GM21737 (cell line): ENCODE measurements around the gene GGA1.
A peak's percentile ranks its signal among the peaks of the same experiment; 100 is the strongest.

ENCODE experiments used
- ATAC-seq: cut with Tn5 transposase; IDR thresholded peaks from one replicate; pipeline ENCODE4 v1.9.1; 2021; ENCODE audit warnings: mild to moderate bottlenecking, moderate library complexity; ENCODE audit not compliant: unreplicated experiment

The GGA1 gene

DNA sequence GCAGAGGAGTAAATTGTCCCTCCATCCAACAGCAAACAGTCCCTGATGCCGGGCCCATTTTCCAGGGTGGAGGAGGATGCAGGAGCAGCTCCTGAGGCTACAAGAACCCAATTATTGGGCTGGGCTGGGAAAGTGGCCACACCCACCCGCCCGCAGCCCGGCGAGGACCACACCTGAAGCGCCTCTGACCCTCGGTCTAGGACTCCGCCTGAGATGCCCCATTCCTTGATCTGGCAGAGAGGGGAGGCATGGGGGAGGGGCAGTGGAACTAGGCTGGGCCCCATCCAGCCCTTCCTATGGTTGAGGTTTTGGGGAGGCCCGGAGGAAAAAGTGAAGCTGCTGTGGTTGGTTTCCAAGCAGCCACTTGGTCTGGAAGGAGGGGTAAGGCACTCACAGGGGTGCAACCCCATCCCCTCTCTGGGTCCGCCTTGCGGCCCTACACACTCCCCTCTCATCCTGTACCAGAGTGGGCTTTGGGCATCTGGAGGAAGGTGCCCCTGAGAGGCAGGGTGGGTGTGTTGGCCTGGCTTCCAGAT lies 64.4 kb downstream of the GGA1 start:
- ATAC-seq = no peak

DNA sequence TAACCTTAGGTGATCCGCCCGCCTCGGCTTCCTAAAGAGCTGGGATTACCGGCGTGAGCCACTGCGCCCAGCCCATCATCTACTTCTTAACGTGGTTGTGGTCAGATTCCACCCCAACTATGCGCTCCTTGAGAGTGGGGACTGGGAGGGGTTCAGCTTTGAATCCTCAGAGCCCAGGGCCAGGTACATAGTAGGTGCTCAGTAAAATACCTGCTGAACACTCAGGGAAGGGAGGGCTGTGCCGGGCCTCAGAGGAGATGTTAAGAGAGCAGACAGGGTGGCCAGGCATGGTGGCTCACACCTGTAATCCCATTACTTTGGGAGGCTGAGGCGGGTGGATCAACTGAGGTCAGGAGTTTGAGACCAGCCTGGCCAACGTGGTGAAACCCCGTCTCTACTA lies 65.6 kb downstream of the GGA1 start:
- no peak for ATAC-seq

DNA sequence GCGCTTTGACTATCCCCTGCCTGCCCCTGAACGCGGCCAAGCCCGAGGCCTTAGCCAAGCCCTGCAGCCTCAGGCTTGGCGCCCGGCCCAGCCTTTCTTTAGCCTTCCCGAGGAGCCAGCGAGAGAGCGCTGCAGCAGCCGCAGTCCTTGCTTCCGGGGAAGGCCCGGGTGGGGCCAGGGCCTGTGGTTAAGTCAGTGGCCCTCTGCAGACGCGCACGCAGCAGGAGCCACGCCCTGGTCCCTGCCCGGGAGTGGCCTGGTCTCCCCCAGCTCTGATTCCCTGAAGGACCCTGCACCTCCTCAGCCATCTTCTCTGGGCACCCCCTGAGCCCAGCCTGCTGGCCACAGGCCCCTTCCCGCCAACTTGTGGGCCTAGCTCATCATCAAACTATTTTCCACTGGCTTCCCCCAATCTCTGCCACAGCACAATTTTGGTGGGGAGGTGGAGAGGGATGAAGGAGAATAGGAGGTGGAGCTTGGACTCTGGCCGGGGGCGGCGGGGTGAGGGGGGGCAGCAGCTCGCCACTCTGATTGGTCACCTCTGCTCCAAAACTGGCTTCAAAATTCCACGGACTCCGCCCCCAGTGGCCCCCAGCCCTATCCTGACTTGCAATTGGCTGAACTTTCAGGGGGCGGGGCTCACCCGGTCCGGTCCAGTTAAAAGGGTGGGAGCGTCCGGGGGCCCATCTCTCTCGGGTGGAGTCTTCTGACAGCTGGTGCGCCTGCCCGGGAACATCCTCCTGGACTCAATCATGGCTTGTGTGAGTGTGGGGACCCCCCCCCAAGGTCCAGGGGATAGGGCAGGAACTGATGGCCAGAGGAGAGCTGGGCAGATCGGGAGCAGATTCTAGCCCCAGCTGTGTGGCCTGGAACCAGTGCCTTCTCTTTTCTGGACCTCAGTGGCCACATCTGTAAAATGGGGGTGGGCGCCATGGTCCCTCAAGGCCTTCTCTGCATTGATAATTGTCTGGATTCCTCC lies 66.6 kb downstream of the GGA1 start, which contains the start of gene LGALS1:
TSS of gene LGALS1 (plus strand) at position 686 of the 979 bp plus-strand sequence. CDS start at position 753, 67 bp downstream.
- ATAC-seq = peak; percentile 49

- ATAC-seq = peak; percentile 6
Measured at GRCh38 chr22:37675930-37676735, 67.5 kb downstream of the GGA1 start.

DNA sequence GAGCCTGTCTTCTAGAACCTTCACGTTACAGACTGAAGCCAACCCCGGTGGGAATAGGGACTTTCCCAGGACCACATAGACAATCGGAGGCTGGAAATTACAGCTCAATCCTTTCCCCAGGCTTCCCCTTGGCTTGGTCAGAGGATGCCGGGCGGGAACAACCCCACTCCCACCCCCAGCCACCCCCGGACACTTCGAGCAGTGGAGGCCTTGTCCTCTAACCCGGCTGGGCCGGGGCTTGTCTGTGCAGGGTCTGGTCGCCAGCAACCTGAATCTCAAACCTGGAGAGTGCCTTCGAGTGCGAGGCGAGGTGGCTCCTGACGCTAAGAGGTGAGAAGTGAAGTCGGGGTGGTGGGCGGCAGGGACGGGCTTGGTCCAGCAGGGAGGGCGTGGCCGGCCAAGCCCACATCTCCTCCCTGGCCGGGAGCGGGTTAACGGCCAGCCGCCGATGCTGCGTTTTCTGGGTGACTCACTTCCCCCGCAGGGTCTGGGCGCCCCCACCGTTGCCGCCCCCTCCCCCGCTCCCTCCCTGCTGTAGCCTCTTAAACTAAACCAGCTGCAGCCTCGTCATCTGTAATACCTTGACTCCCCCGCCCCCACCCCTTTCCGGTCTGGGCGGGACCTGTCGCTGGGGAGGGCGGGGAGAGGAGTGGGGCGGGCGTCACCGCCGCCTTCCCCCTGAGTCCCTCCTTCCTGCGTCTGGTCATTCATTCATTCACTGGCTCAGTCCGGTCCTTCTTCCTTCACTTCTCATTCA lies 68.3 kb downstream of the GGA1 start:
- ATAC-seq = peak; percentile 43

GRCh38 chr22:37677493-37677974 lies 68.9 kb downstream of the GGA1 start:
- peak; percentile 11 for ATAC-seq

DNA sequence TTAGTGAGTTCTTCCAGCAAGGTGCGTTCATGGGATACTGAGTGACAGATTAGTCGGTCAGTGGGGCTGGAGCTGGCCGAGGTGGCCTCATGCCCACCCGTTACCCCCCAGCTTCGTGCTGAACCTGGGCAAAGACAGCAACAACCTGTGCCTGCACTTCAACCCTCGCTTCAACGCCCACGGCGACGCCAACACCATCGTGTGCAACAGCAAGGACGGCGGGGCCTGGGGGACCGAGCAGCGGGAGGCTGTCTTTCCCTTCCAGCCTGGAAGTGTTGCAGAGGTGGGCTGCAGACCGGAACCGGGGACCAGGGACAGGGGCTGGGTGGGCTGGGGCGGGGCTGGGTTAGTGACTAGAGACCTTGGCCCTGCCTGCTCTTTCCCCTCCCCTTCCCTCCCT lies 69.7 kb downstream of the GGA1 start:
- no peak for ATAC-seq

GRCh38 chr22:37679670-37680069 lies 71.0 kb downstream of the GGA1 start:
- no peak for ATAC-seq

DNA sequence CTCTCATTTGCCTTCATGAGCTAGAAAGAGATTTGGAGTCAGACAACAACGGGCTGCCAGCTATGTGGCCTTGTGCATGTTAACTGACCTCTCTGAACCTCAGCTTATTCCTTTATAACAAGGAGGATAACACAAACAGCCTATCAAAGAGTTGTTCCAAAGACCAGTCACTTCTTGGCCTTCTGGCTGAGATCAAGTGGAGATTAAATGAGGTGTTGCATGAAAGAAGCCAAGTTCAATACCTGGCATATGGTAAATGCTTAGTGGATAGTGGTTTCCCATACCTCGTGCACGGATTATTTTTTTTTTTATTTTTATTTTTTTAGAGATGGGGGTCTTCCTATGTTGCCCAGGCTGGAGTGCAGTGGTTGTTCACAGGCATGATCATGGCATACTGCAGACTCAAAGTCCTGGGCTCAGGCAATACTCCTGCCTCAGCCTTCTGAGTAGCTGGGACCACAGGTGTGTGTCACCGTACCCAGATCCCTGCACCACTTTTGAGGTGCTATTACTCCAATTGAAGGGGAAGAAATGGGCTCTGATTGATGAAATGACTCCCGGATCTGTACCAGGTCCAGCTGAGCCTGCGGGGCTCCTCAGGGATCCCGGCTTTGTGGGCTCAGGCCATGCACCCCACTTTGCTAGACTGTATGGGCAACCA lies 71.7 kb downstream of the GGA1 start:
- no peak for ATAC-seq

DNA sequence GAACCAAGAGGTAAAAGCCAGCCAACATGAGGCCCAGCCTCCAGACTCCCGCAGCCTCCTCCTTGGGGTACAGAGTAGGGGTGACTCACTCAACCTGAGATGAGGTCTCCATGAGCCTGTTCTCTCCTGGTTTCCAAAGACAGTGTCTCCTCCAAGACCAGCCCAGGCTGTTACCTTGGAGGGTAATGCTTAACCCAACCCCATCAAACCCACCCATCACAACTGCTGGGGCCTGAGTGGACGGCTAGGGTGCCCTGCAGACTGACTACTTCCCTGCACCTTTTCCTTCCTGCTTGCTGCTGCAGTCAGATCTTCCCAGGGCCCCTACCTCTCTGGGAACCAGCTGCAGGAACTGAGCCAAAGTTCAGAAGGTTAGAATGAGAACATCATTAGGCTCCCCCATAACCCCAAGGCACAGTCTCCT lies 72.4 kb downstream of the GGA1 start:
- no peak for ATAC-seq

DNA sequence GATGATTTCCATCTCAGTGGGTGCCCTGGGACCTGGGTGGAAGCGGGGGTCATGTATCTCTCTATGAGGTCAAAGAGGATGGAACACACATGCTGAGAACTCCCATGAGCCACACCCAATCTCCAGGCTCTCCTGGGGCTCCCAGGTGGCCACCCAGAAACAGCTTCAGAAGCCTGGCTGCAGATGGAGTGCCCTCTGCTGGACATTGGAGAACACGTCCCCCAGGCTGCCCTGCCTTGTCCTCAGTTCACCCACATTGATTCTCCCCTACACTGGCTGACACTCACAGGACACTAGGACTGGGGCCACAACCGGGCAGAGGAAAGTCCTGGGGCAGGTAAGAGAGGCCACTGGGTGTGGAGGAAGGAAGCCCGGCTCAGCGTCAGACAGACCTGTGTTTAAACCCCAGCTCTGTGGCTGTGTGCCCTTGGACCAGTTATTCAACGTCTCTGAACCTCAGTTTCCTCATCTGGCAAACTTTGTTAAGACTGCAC lies 73.0 kb downstream of the GGA1 start:
- no peak for ATAC-seq
